ENCODE data around the gene CYSLTR2.

- TF ChIP-seq ZNF317 (CRISPR knock-in tag; IDR thresholded peaks at IDR 0.05; ENCODE audit: borderline replicate concordance, low read depth) (no peak), CTCF (IDR thresholded peaks at IDR 0.05) (no peak), USF2 (CRISPR knock-in tag; IDR thresholded peaks at IDR 0.05) (no peak), MAX (CRISPR knock-in tag; IDR thresholded peaks at IDR 0.05) (no peak), ARID4B (CRISPR knock-in tag; IDR thresholded peaks at IDR 0.05; ENCODE audit: borderline replicate concordance) (no peak), NR3C1 (CRISPR knock-in tag; conservative IDR thresholded peaks at IDR 0.05; ENCODE audit: low read depth) (no peak), CBFB (CRISPR knock-in tag; IDR thresholded peaks at IDR 0.05; ENCODE audit: low read depth) (no peak), ATF3 (CRISPR knock-in tag; conservative IDR thresholded peaks at IDR 0.05) (no peak), JUN (CRISPR knock-in tag; IDR thresholded peaks at IDR 0.05) (no peak), FOXP4 (CRISPR knock-in tag; IDR thresholded peaks at IDR 0.05) (no peak), CDX4 (CRISPR knock-in tag; IDR thresholded peaks at IDR 0.05; ENCODE audit: borderline replicate concordance) (no peak)
Measured at GRCh38 chr13:48737689-48738088, 84.0 kb downstream of the CYSLTR2 start.

Measured in WTC11 (cell line).